ENCODE measurements around the gene LCOR.

Gene LCOR

DNA sequence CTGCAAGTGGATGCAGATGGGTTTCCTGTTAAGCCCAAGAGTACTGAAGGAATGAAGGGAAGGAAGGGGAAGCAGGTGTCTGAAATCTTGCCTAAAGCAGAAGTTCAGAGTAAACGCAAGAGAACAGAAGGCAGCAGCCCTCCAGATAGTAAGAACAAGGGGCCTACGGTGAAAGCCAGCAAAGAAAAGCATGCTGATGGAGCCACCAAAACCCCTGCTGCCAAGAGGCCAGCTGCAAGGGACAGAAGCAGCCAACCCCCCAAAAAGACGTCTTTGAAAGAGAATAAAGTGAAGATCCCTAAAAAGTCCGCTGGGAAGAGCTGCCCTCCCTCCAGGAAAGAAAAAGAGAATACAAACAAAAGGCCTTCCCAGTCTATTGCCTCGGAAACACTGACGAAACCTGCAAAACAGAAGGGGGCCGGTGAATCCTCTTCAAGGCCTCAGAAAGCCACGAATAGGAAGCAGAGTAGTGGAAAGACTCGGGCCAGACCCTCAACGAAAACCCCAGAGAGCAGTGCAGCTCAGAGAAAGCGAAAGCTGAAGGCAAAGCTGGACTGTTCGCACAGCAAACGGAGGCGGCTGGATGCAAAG is 152.5 kb downstream of the LCOR start:
- Histone ChIP-seq H3K9ac (ENCODE audit: low read depth, low read length) (no peak overlapping the region), H3K4me3 (ENCODE audit: low read depth, low read length) (no peak overlapping the region), H3K36me3 (ENCODE audit: control insufficient read depth, insufficient read depth, low read length) (peaks cover 13% of the 10 kb centered on the region), H3K4me1 (ENCODE audit: control insufficient read depth, insufficient read depth, low read length) (peaks cover 9% of the 10 kb centered on the region), H3K27me3 (ENCODE audit: control insufficient read depth, insufficient read depth, low read length) (no peaks in the 10 kb centered on the region), H3K9me3 (ENCODE audit: control insufficient read depth, insufficient read depth, low read length) (no peaks in the 10 kb centered on the region)

DNA sequence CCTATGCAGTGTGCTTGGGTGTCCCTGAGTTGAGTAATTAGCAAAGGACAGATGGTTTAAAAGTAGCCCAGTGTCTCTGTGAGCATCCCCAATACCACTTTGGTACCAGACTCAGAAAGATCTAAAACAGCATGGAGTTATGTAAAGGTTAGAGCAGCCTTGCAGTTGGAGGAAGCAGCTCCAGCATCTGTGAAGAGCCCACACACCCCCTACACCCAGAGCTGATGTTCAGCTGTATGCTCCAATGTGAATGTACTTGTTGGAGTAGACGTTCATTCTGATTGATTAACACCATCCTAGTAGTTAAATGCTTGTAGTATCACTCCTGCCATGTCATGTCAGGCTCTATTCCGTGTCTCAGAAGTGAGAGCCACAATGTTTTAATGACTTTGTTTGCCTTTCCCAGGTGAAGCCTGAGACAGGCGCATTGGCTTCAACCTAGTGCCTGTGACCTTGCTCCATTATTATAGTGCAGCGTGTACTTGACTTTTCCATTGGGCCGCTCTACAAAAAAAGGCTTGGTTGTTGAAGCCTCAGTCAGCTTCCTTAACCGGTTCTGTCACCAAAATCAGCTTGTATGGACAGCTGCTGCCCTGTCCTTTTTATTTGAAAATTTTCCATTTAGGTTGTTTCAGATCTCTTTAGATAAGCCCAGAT is 154.2 kb downstream of the LCOR start:
- H3K4me3 ChIP-seq (ENCODE audit: low read depth, low read length): no peak overlapping the region
- no peaks in the 10 kb centered on the region for H3K9me3 ChIP-seq (ENCODE audit: control insufficient read depth, insufficient read depth, low read length)
- no peaks in the 10 kb centered on the region for H3K27me3 ChIP-seq (ENCODE audit: control insufficient read depth, insufficient read depth, low read length)
- H3K36me3 ChIP-seq (ENCODE audit: control insufficient read depth, insufficient read depth, low read length): peaks cover 8% of the 10 kb centered on the region
- H3K4me1 ChIP-seq (ENCODE audit: control insufficient read depth, insufficient read depth, low read length): peaks cover 9% of the 10 kb centered on the region
- H3K9ac ChIP-seq (ENCODE audit: low read depth, low read length): no peak overlapping the region

DNA sequence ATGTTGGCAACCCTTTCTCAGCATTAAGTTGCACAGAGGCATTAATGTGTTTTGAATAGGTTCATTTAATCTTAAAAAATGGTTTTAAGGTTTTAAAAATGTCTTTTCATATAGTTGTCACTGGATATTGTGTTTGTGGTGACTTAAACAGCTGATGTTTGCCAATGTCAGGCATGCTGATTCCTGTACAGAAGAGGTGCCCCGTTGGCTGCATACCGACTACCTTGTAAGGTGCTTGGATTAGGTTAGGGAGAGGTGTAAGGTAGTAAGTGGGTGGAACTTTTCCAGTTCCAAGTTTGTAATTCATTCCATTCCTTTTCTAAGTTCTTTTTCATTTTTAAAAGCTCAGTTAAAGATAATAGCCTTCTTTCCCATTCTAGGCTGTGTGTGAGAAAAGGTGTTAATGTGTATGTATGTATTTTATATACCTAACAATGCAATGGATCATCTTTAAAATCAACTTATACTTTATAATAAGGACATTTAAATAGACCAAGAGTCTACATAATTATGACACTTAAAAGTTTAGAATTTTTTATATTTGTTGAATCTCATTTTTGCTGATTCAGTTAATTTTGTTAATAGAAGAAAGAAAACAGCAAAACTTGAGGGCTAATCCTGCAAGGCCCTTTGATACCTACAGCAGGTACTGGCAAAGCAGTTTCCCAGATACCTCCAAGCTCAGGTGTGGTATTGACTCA is 155.2 kb downstream of the LCOR start:
- Histone ChIP-seq H3K27me3 (ENCODE audit: control insufficient read depth, insufficient read depth, low read length) (no peaks in the 10 kb centered on the region), H3K4me3 (ENCODE audit: low read depth, low read length) (no peak overlapping the region), H3K4me1 (ENCODE audit: control insufficient read depth, insufficient read depth, low read length) (peaks cover 9% of the 10 kb centered on the region), H3K9ac (ENCODE audit: low read depth, low read length) (no peak overlapping the region), H3K9me3 (ENCODE audit: control insufficient read depth, insufficient read depth, low read length) (no peaks in the 10 kb centered on the region), H3K36me3 (ENCODE audit: control insufficient read depth, insufficient read depth, low read length) (no peaks in the 10 kb centered on the region)

DNA sequence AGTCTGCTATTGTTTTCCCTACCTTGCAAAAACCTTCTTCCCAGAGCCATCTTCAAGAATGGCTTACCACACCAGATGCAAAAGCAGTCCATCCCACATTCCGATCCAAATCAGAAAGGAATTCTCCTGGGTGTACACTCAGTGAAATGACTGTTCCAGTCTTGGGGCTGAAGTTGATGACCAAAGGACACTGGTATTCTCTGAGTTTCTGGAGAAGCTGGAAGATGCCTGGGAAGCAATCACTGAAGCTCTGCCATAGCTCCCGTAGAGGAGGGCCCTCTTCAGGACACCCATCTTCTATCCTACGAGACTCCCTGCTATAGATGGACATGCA is 155.7 kb downstream of the LCOR start:
- no peaks in the 10 kb centered on the region for H3K36me3 ChIP-seq (ENCODE audit: control insufficient read depth, insufficient read depth, low read length)
- H3K4me3 ChIP-seq (ENCODE audit: low read depth, low read length): no peak overlapping the region
- H3K9ac ChIP-seq (ENCODE audit: low read depth, low read length): no peak overlapping the region
- H3K27me3 ChIP-seq (ENCODE audit: control insufficient read depth, insufficient read depth, low read length): no peaks in the 10 kb centered on the region
- no peaks in the 10 kb centered on the region for H3K9me3 ChIP-seq (ENCODE audit: control insufficient read depth, insufficient read depth, low read length)
- peaks cover 11% of the 10 kb centered on the region for H3K4me1 ChIP-seq (ENCODE audit: control insufficient read depth, insufficient read depth, low read length)

DNA sequence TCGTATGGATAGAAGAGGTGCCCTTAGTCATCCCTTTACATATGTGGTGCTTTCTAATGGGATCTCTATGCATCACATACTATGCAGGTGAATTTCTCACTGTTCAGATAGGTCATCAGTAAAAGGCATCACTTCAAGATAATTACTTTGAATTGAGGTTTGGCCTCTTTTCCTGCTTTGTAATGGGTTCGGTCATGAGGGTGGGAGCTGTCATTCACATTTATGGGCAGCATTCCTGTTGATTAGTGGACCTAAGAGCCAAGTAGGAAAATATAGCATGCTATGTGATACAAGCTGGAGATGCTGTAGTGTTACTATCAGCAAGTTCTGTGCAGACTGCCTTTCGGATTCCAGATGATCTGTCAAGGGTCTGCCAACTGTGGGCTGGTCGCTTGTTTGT is 156.3 kb downstream of the LCOR start:
- Histone ChIP-seq H3K9me3 (ENCODE audit: control insufficient read depth, insufficient read depth, low read length) (no peaks in the 10 kb centered on the region), H3K9ac (ENCODE audit: low read depth, low read length) (no peak overlapping the region), H3K4me1 (ENCODE audit: control insufficient read depth, insufficient read depth, low read length) (peaks cover 11% of the 10 kb centered on the region), H3K36me3 (ENCODE audit: control insufficient read depth, insufficient read depth, low read length) (no peaks in the 10 kb centered on the region), H3K4me3 (ENCODE audit: low read depth, low read length) (no peak overlapping the region), H3K27me3 (ENCODE audit: control insufficient read depth, insufficient read depth, low read length) (no peaks in the 10 kb centered on the region)

DNA sequence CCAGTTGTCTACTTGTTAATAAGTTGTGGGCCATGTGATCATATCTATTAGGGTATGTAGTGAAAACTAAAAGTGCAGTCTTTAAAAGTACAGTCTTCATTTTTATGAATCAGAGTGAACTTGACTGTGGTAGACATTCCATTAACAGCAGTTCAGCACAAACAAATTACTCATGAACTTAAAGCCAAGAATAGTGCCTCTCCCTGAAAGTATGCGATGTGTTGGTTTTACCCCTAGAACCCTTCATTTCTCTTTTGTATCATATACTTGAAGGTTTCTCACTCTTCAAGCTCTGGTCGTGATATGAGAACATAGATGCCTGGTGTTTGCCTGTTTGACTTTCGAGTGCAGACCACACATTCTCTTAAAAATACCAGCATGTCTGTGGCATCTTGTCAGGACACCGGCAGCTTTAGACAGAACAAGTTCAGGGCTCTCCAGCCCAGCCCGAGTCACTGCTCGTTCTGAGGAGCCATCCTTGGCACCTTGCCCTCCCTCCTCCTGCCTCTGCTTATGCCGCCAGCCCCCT is 159.3 kb downstream of the LCOR start:
- Histone ChIP-seq H3K9me3 (ENCODE audit: control insufficient read depth, insufficient read depth, low read length) (no peaks in the 10 kb centered on the region), H3K27me3 (ENCODE audit: control insufficient read depth, insufficient read depth, low read length) (no peaks in the 10 kb centered on the region), H3K36me3 (ENCODE audit: control insufficient read depth, insufficient read depth, low read length) (no peaks in the 10 kb centered on the region), H3K4me1 (ENCODE audit: control insufficient read depth, insufficient read depth, low read length) (peaks cover 2% of the 10 kb centered on the region), H3K9ac (ENCODE audit: low read depth, low read length) (no peak overlapping the region), H3K4me3 (ENCODE audit: low read depth, low read length) (no peak overlapping the region)

DNA sequence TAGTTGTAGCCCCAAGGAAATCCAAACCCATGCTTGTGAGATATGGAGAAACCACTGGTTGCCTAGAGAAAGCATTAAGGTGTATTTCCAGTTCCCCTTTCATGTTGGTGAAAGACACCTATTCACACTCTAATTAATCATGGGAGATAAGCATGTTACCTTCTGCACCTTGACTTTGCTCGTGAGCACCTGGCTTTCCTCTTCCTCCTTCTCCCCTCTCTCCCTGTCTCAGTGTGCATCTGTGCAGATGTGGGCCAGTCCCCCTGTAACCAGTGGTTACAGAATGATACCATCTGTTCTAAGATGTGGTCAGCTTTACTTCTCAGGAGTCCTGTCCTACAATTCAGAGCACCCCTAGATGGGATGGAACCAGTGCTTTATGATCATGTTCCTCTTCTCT is 160.6 kb downstream of the LCOR start:
- H3K4me3 ChIP-seq (ENCODE audit: low read depth, low read length): no peak overlapping the region
- no peaks in the 10 kb centered on the region for H3K36me3 ChIP-seq (ENCODE audit: control insufficient read depth, insufficient read depth, low read length)
- no peaks in the 10 kb centered on the region for H3K9me3 ChIP-seq (ENCODE audit: control insufficient read depth, insufficient read depth, low read length)
- no peak overlapping the region for H3K9ac ChIP-seq (ENCODE audit: low read depth, low read length)
- H3K27me3 ChIP-seq (ENCODE audit: control insufficient read depth, insufficient read depth, low read length): no peaks in the 10 kb centered on the region
- H3K4me1 ChIP-seq (ENCODE audit: control insufficient read depth, insufficient read depth, low read length): peaks cover 2% of the 10 kb centered on the region

DNA sequence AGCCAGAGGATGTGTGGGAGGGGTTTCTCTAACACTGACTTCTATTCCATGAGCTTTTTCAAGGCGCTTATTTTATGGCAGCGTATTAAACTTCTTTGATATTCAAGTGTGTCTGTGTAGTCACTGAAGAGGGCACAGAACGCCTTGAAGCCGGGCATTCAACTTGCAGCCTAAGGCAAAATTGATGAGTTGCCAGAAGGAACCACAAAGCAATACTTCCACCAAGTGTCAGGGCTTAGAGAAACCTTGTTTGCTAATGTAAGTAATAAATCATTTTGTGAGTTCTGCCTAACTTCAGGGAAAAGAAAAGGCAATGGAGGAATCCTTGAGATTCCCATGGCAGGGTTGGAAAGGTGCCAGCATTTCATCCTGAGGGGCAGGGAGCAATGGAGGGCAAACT is 163.8 kb downstream of the LCOR start:
- Histone ChIP-seq H3K4me1 (ENCODE audit: control insufficient read depth, insufficient read depth, low read length) (peaks cover 2% of the 10 kb centered on the region), H3K36me3 (ENCODE audit: control insufficient read depth, insufficient read depth, low read length) (no peaks in the 10 kb centered on the region), H3K9me3 (ENCODE audit: control insufficient read depth, insufficient read depth, low read length) (no peaks in the 10 kb centered on the region), H3K9ac (ENCODE audit: low read depth, low read length) (no peak overlapping the region), H3K27me3 (ENCODE audit: control insufficient read depth, insufficient read depth, low read length) (no peaks in the 10 kb centered on the region), H3K4me3 (ENCODE audit: low read depth, low read length) (no peak overlapping the region)

DNA sequence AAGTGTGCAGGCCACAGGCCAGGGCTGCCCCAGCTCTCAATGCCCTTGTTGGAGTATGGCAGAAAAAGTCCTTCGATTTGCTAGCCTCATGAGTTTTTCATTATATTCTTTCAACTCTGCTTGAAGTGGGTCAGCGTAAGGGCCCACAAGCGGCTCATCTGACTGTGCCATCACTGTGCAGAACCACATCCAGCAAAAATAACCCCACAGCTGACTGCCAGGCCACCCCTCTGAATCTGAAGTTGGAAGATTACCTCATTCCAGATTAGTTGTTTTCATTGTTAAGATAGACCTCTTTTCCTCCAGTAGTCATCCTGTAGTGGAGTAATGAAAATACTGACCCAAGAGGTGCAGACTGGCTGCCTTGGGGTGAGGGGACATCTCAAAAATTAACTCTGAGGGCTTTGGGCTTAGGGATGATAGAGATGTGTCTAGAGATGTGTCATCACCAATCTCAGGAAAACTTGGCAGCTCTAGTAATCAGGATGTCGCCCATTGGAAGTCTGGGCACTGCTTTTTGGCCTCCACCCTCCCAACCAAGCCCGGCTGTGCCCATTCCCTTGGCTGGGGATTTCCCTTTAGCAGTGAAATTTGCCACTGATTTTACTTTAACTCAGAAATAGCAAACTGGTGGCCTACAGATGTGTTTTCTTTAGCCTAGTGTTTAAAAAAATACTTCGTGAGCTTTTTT is 164.3 kb downstream of the LCOR start:
- H3K9me3 ChIP-seq (ENCODE audit: control insufficient read depth, insufficient read depth, low read length): no peaks in the 10 kb centered on the region
- no peak overlapping the region for H3K9ac ChIP-seq (ENCODE audit: low read depth, low read length)
- H3K4me1 ChIP-seq (ENCODE audit: control insufficient read depth, insufficient read depth, low read length): peaks cover 2% of the 10 kb centered on the region
- H3K4me3 ChIP-seq (ENCODE audit: low read depth, low read length): no peak overlapping the region
- H3K36me3 ChIP-seq (ENCODE audit: control insufficient read depth, insufficient read depth, low read length): no peaks in the 10 kb centered on the region
- no peaks in the 10 kb centered on the region for H3K27me3 ChIP-seq (ENCODE audit: control insufficient read depth, insufficient read depth, low read length)

DNA sequence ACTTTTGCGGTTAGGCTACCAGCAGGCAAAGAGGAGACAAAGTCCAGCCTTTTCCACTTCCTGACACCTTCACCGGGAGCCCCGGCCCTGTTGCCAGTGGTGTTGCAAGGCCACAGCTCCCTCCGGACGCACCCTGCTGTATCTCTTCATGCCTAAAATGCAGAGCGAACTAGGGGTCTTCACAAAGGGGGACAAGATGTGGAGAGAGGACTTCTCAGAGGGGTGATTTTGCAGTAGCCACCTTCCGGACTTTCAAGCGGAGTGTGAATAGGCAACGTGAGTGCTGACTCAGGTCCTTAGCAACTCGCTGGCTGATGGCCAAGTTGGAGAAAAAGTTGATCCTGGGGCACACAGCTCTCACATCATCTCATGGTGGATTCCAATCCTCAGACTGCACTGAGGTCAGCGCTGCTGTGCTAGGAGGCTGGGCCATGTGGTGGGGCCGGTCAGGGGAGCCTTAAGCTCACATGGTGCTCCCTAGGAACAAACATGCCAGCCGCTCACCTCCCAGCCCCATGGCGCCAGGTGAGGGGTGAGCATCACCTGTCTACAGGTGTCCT is 166.3 kb downstream of the LCOR start:
- no peaks in the 10 kb centered on the region for H3K9me3 ChIP-seq (ENCODE audit: control insufficient read depth, insufficient read depth, low read length)
- no peaks in the 10 kb centered on the region for H3K36me3 ChIP-seq (ENCODE audit: control insufficient read depth, insufficient read depth, low read length)
- no peak overlapping the region for H3K9ac ChIP-seq (ENCODE audit: low read depth, low read length)
- no peaks in the 10 kb centered on the region for H3K27me3 ChIP-seq (ENCODE audit: control insufficient read depth, insufficient read depth, low read length)
- H3K4me3 ChIP-seq (ENCODE audit: low read depth, low read length): no peak overlapping the region
- no peaks in the 10 kb centered on the region for H3K4me1 ChIP-seq (ENCODE audit: control insufficient read depth, insufficient read depth, low read length)

DNA sequence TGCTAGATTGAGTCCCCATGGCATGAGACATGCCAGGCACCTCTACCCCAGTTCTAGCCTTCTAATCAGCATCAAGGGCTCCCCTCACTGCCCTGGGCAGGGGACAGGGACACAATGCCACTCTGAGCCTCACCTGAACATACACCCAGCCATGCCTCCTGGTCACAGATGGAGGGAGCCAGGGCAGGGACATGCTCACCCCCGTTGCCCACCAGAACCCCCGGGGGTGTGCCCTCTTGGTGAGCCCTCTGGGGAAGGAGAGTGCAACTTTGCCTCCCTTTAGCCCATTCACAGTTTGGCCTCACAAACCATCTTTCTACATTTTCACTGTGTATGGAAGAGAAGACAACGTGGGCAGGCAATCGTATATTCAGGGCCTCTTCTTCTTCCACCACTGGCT is 167.2 kb downstream of the LCOR start:
- Histone ChIP-seq H3K4me1 (ENCODE audit: control insufficient read depth, insufficient read depth, low read length) (no peaks in the 10 kb centered on the region), H3K36me3 (ENCODE audit: control insufficient read depth, insufficient read depth, low read length) (no peaks in the 10 kb centered on the region), H3K9ac (ENCODE audit: low read depth, low read length) (no peak overlapping the region), H3K4me3 (ENCODE audit: low read depth, low read length) (no peak overlapping the region), H3K27me3 (ENCODE audit: control insufficient read depth, insufficient read depth, low read length) (no peaks in the 10 kb centered on the region), H3K9me3 (ENCODE audit: control insufficient read depth, insufficient read depth, low read length) (no peaks in the 10 kb centered on the region)
